Naive thymus-derived CD4-positive, alpha-beta T cell (primary cell): ENCODE data around the gene LRRC15. TPM values are rescaled to one million over a fixed set of nuclear protein-coding genes. Genes with fewer than 3 reads are reported as not detected.
A peak's percentile ranks its signal among the peaks of the same experiment; 100 is the strongest.

Experiments used
- ATAC-seq: fragments of 150-1000 bp; cut with Tn5 transposase; 2 replicates; pipeline ENCODE4 v1.10.0; 2021; ENCODE audit warnings: mild to moderate bottlenecking, moderate library complexity
- CTCF ChIA-PET: fragments of 350-600 bp; sonication (Branson Sonifier 250); formaldehyde crosslinking; loops from one replicate; lab custom pipeline; 2021; ENCODE audit warnings: antibody characterized with exemption; lab: Charles Lee
- POLR2A ChIA-PET: fragments of 350-600 bp; sonication (Branson Sonifier 250); formaldehyde crosslinking; loops from one replicate; lab custom pipeline; 2021; ENCODE audit warnings: antibody characterized with exemption, inconsistent platforms; lab: Charles Lee
- DNase-seq, 9 donors: peaks; one replicate each; pipeline versions ENCODE4 v3.0.0 to v3.0.0-alpha.2; 2020 to 2022; ENCODE audit warnings: mixed read lengths in 1 of 9
- H3K27ac ChIP-seq: one replicate; pipeline ENCODE4 v1.7.0; 2013; ENCODE audit warnings: mild to moderate bottlenecking, low read depth, low read length, moderate library complexity
- H3K27me3 ChIP-seq, 2 donors: one replicate each; pipeline ENCODE4 v1.7.0; 2013; ENCODE audit warnings: low read length in 2 of 2, mild to moderate bottlenecking in 2 of 2, moderate library complexity in 2 of 2; ENCODE audit not compliant: control insufficient read depth in 2 of 2, insufficient read depth in 2 of 2
- H3K36me3 ChIP-seq, 3 experiments: 1 replicate in 2 of 3; 2 replicates in 1 of 3; pipeline ENCODE4 v1.7.0; 2013; ENCODE audit warnings: low read length in 3 of 3, mild to moderate bottlenecking in 3 of 3, moderate library complexity in 1 of 3; ENCODE audit not compliant: insufficient read depth in 3 of 3, control insufficient read depth in 2 of 3
- H3K4me1 ChIP-seq, 2 donors: one replicate each; pipeline ENCODE4 v1.7.0; 2013; ENCODE audit warnings: low read length in 2 of 2, mild to moderate bottlenecking in 2 of 2, moderate library complexity in 1 of 2; ENCODE audit not compliant: control insufficient read depth in 2 of 2, insufficient read depth in 2 of 2
- H3K4me3 ChIP-seq: 2 replicates; pipeline ENCODE4 v1.7.0; 2013; ENCODE audit warnings: mild to moderate bottlenecking, low read length
- H3K9me3 ChIP-seq, 3 experiments: 1 replicate in 2 of 3; 2 replicates in 1 of 3; pipeline ENCODE4 v1.7.0; 2013; ENCODE audit warnings: low read length in 3 of 3; ENCODE audit not compliant: control insufficient read depth in 2 of 3
- H3K27ac Mint-ChIP-seq, 9 donors: one replicate each; pipeline ENCODE4 v1.8.0; 2020 to 2022; ENCODE audit warnings: mixed read lengths in 9 of 9, mild to moderate bottlenecking in 8 of 9, moderate library complexity in 5 of 9, inconsistent platforms in 2 of 9
- H3K27me3 Mint-ChIP-seq, 5 donors: one replicate each; pipeline ENCODE4 v1.8.0; 2021 to 2022; ENCODE audit warnings: mixed read lengths in 5 of 5, mild to moderate bottlenecking in 1 of 5
- H3K36me3 Mint-ChIP-seq, 5 donors: one replicate each; pipeline ENCODE4 v1.8.0; 2020 to 2022; ENCODE audit warnings: mixed read lengths in 5 of 5, mild to moderate bottlenecking in 3 of 5, inconsistent platforms in 1 of 5
- H3K4me1 Mint-ChIP-seq, 7 donors: one replicate each; pipeline ENCODE4 v1.8.0; 2020 to 2022; ENCODE audit warnings: mixed read lengths in 7 of 7, mild to moderate bottlenecking in 3 of 7, inconsistent platforms in 1 of 7
- H3K4me3 Mint-ChIP-seq, 10 donors: one replicate each; pipeline ENCODE4 v1.8.0; 2020 to 2022; ENCODE audit warnings: mild to moderate bottlenecking in 10 of 10, mixed read lengths in 10 of 10, moderate library complexity in 6 of 10, inconsistent platforms in 2 of 10
- H3K9me3 Mint-ChIP-seq, 11 donors: one replicate each; pipeline ENCODE4 v1.8.0; 2020 to 2022; ENCODE audit warnings: mixed read lengths in 11 of 11, mild to moderate bottlenecking in 4 of 11, inconsistent platforms in 1 of 11, moderate library complexity in 1 of 11
- intact Hi-C, 2 donors: fragments of 100-400 bp; cut with micrococcal nuclease; formaldehyde crosslinking; loops; one replicate each; pipeline ENCODE4 v1.15.1; 2023
- polyA plus RNA-seq, 2 donors: library from polyadenylated mRNA; unstranded; fragments of 300-500 nt; fragmentation: Illumina TruSeq; gene quantifications; one replicate each; pipeline ENCODE4 v1.2.3, GENCODE V29; 2021
- total RNA-seq, 6 experiments: library from RNA in 5 of 6; stranded (reverse) in 5 of 6; gene quantifications; 1 replicate in 5 of 6; 2 replicates in 1 of 6; pipeline ENCODE4 v1.2.3 and lab custom pipeline; 2021 to 2026

LRRC15 gene
- total RNA-seq (not detected), polyA plus RNA-seq (not detected), total RNA-seq (lab: John Stamatoyannopoulos, UW) (not detected)

DNA sequence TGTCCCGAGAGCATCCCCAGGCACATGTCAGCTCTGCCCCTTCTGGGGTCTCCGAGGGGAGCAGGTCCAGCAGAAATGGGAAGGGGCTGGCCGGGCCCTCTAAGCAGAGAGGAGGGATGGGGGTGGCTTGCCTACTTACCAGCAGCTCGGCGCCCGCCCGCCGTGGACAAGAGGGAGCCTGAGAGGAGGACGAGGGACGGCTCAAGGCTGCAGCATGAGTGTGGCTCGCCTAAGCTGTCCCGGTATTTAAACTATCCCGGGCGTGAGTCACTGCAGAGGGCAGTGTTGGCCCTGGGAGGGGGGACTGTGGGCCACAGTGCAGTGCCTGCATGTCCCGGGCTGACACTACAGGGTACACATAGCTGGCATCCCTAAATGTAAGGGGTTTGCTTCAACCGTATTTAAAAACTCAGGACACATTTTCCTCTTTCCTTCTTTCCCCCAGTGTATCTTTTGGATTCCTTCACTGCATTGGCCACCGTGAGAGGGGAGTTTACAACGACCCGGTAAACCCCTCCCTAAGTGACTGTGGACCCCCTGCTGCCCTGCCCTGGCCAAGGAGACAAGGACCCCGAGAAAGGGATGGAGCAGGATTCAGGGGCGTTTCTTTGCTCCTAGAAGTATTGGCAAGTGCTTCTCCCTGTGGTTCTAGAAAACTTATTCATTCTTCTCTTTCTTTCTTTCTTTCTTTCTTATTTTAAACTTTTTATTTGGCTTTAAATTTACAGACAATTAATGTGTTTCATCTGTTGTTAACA lies at the start of gene LRRC15:
TSS of gene LRRC15 (minus strand) at position 222 of the 758 bp plus-strand sequence. CDS start 8,700 bp downstream, outside the sequence.
- peaks cover 0 to 1% (median 0%) of the 10 kb centered on the region in 11 donors for H3K9me3 Mint-ChIP-seq
- H3K9me3 ChIP-seq = no peaks in the 10 kb centered on the region
- H3K4me1 ChIP-seq = no peaks in the 10 kb centered on the region
- DNase-seq (no peak), ATAC-seq (peak; percentile 49)
- H3K4me3 ChIP-seq = no peak within 1 kb of the TSS
- peaks cover 26 to 43% (median 36%) of the 10 kb centered on the region in 5 donors for H3K27me3 Mint-ChIP-seq
- intact Hi-C loops = loop anchor here in 1 of 2 donors (1.0 kb wide), 1 partner anchor 35 kb away; no protein-coding TSS in a partner anchor
- H3K36me3 ChIP-seq = no peaks in the 10 kb centered on the region
- no peaks in the 10 kb centered on the region for H3K36me3 Mint-ChIP-seq
- no peak within 1 kb of the TSS for H3K27ac Mint-ChIP-seq
- CTCF ChIA-PET = no interaction called here
- POLR2A ChIA-PET = no interaction called here
- H3K4me1 Mint-ChIP-seq = peaks cover 0 to 5% (median 0%) of the 10 kb centered on the region in 7 donors
- H3K4me3 Mint-ChIP-seq = peak within 1 kb of the TSS in 1 of 10 donors; percentile 26
- no peak within 1 kb of the TSS for H3K27ac ChIP-seq
- no peaks in the 10 kb centered on the region for H3K27me3 ChIP-seq

DNA sequence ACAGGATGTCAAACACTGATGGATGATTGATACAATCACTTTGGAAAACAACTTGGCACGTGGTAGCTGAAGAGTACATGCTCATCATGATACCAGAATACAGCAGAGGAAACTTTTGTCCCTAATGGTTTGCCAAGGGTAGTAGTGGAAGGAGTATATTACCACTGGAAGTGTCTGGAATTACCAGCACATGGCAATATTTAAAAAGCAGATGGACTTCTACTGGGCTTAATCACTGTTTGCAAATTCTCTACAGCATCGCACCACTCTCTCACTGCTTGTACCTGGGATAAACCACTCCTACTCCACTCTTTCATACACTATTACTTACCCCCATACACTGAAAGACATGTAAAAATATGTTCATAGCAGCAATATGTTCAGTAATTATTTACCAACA lies 49.1 kb upstream of the LRRC15 start:
- Mint-ChIP-seq H3K4me3 (no peak overlapping the region), H3K36me3 (peaks cover 4 to 30% (median 11%) of the 10 kb centered on the region in 5 donors), H3K27ac (no peak overlapping the region), H3K4me1 (peaks cover 0 to 2% (median 0%) of the 10 kb centered on the region in 7 donors), H3K27me3 (no peaks in the 10 kb centered on the region), H3K9me3 (no peaks in the 10 kb centered on the region)
- ATAC-seq = no peak
- H3K4me3 ChIP-seq = no peak overlapping the region
- no peaks in the 10 kb centered on the region for H3K9me3 ChIP-seq
- no peaks in the 10 kb centered on the region for H3K27me3 ChIP-seq
- peaks cover 0 to under 1% (median 0%) of the 10 kb centered on the region in 3 experiments for H3K36me3 ChIP-seq
- H3K27ac ChIP-seq = no peak overlapping the region
- POLR2A ChIA-PET = no interaction called here
- no peak for DNase-seq
- CTCF ChIA-PET = no interaction called here
- H3K4me1 ChIP-seq = no peaks in the 10 kb centered on the region
- intact Hi-C loops = no loop called here

DNA sequence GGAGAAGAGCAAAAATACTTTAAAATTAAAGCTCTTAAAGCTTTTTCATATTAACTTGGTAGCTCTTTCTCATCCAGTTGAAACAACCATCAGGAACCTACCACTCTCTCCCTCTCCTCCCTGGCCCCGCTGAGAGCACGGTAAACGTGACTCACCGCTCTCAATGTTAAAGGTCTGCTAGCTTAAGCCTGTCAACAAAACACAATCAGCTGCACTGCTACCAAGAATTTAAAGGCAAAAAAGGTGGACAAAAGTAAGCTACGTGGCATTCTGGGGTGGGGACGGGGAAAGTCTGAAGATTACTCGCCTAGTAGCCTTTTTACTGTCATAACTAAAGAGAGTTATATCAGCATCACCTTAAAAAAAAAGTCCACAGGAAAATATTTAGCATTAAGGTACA lies 37.9 kb upstream of the LRRC15 start:
- H3K9me3 Mint-ChIP-seq = no peaks in the 10 kb centered on the region
- H3K4me1 ChIP-seq = no peaks in the 10 kb centered on the region
- ATAC-seq = no peak
- H3K9me3 ChIP-seq = no peaks in the 10 kb centered on the region
- POLR2A ChIA-PET = interaction anchor here (0.6 to 1.6 kb wide), 3 partner anchors 9 to 763 kb away, joined by 3 to 5 read pairs (median 5); partner anchors contain the start of gene GP5
- CTCF ChIA-PET = interaction anchor here (0.9 to 15.5 kb wide), 4 partner anchors 10 to 744 kb away, joined by 3 to 256 read pairs (median 4); no protein-coding TSS in a partner anchor
- no peak for DNase-seq
- no peak overlapping the region for H3K27ac ChIP-seq
- H3K27me3 ChIP-seq = no peaks in the 10 kb centered on the region
- H3K36me3 Mint-ChIP-seq = peaks cover 0 to 15% (median 9%) of the 10 kb centered on the region in 5 donors
- H3K4me3 ChIP-seq = no peak overlapping the region
- H3K4me1 Mint-ChIP-seq = peaks cover 0 to 15% (median 12%) of the 10 kb centered on the region in 7 donors
- H3K4me3 Mint-ChIP-seq = no peak overlapping the region
- H3K27ac Mint-ChIP-seq = no peak overlapping the region
- intact Hi-C loops = loop anchor here in 1 of 2 donors (5.0 to 10.0 kb wide), 3 partner anchors 857 to 1940 kb away; no protein-coding TSS in a partner anchor
- no peaks in the 10 kb centered on the region for H3K27me3 Mint-ChIP-seq
- peaks cover 0 to 6% (median 0%) of the 10 kb centered on the region in 3 experiments for H3K36me3 ChIP-seq

DNA sequence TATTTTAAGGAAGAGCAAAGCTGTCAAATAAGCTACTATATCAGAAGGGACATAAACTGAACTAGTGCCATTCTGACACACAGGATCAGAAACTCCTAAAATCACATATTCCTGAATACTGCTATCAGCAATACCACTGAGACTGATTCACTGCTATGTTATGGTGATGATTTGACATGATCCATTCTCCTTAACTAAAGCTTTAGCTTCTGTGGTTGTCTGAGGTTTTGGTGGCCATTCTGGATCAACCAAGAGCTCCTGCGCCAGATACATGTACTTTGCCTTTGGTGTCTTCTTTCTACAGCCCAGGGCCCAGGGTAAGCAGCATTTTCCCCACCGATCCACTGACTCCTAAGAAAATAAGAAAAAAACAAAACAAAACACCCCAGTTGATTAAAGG lies 36.2 kb upstream of the LRRC15 start:
- no peak for DNase-seq
- POLR2A ChIA-PET = no interaction called here
- Mint-ChIP-seq H3K27me3 (no peaks in the 10 kb centered on the region), H3K36me3 (peaks cover 0 to 15% (median 5%) of the 10 kb centered on the region in 5 donors), H3K9me3 (no peaks in the 10 kb centered on the region), H3K27ac (peak overlapping the region in 2 of 9 donors; percentile 52 to 63), H3K4me1 (peaks cover 0 to 9% (median 8%) of the 10 kb centered on the region in 7 donors), H3K4me3 (no peak overlapping the region)
- intact Hi-C loops = loop anchor here (2.0 to 10.0 kb wide), 4 partner anchors 61 to 1938 kb away; no protein-coding TSS in a partner anchor
- CTCF ChIA-PET = interaction anchor here (0.8 to 15.5 kb wide), 4 partner anchors 12 to 191 kb away, joined by 3 to 256 read pairs (median 3); no protein-coding TSS in a partner anchor
- Histone ChIP-seq H3K36me3 (peaks cover 0 to 6% (median 0%) of the 10 kb centered on the region in 3 experiments), H3K9me3 (no peaks in the 10 kb centered on the region), H3K4me1 (no peaks in the 10 kb centered on the region), H3K27me3 (no peaks in the 10 kb centered on the region), H3K27ac (no peak overlapping the region), H3K4me3 (no peak overlapping the region)
- no peak for ATAC-seq

DNA sequence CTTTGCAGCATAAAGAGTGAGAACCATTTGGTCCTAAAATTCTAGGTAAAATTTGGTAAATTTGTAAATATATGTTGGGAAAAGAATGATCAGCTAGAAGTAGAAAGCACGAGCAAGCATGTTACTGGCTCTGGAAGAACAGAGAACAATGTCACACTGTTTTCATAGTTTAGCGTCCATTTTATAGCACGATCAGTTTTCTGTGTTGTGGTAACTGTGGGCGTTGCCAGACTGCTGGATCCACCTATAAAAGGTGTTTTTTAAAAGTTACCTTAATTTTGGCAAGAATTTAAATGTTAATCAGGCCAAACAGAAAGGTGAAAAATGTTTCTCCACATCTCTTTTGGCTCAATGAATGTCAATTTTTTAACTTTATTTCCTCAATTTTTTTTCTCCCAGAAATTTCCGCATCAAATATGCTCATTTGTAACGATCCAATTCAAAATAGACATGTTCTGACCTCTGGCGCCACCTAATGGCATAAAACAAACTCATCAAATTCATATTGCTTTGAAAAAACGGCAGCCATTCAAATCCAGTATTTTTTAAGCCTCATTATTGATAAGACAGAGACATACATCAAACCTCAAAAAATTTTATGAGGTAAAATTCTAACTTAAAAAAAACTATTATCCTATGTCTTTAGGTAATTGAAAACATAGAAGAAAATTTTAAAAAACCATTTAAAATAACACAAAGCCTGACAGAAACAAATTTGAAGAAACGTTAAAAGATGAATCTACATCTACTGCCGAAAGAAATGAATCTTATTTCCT lies 35.0 kb upstream of the LRRC15 start:
- ATAC-seq (peak; percentile 80), DNase-seq (peak in 7 of 9 donors; percentile 47 to 71 (median 65))
- Histone ChIP-seq H3K4me1 (peaks cover 0 to 7% of the 10 kb centered on the region in 2 donors), H3K9me3 (no peaks in the 10 kb centered on the region), H3K4me3 (no peak overlapping the region), H3K27ac (no peak overlapping the region), H3K36me3 (peaks cover 0 to 6% (median 0%) of the 10 kb centered on the region in 3 experiments), H3K27me3 (no peaks in the 10 kb centered on the region)
- Mint-ChIP-seq H3K9me3 (peaks cover 0 to 2% (median 0%) of the 10 kb centered on the region in 11 donors), H3K36me3 (peaks cover 0 to 16% (median 5%) of the 10 kb centered on the region in 5 donors), H3K4me1 (peaks cover 7 to 17% (median 16%) of the 10 kb centered on the region in 7 donors), H3K27me3 (no peaks in the 10 kb centered on the region), H3K27ac (peak overlapping the region in 4 of 9 donors; percentile 1 to 9 (median 3)), H3K4me3 (peak overlapping the region in 7 of 10 donors; percentile 1 to 76 (median 43))
- ChIA-PET POLR2A (interaction anchor here (0.6 to 2.0 kb wide), 2 partner anchors 60 to 71 kb away, joined by 3 to 9 read pairs; no protein-coding TSS in a partner anchor), CTCF (interaction anchor here (0.7 to 15.5 kb wide), 7 partner anchors 10 to 106 kb away, joined by 3 to 256 read pairs (median 3); no protein-coding TSS in a partner anchor)
- intact Hi-C loops = loop anchor here (1.0 to 10.0 kb wide), 9 partner anchors 8 to 1937 kb away; partner anchors contain the start of gene LRRC15 (in 1 of the 2)
